DOHH2 (cell line): Measurements from ENCODE around the gene MXD3.

ENCODE experiments used
- EZH2phosphoT487 ChIP-seq: fragments of 200-600 bp; sonication (generic); IDR thresholded peaks from 2 replicates; pipeline ENCODE4 v1.6.1; 2017; ENCODE audit warnings: borderline replicate concordance, mild to moderate bottlenecking, antibody characterized with exemption, low read length, moderate library complexity, mixed read lengths
- TF ChIP-seq, protein P1 (sequence below): fragments of 200-600 bp; sonication (generic); IDR thresholded peaks from one replicate; pipeline ENCODE4 v1.5.1; 2014; ENCODE audit warnings: antibody characterized with exemption, mild to moderate bottlenecking, low read depth, low read length; ENCODE audit not compliant: poor library complexity, severe bottlenecking

DNA sequence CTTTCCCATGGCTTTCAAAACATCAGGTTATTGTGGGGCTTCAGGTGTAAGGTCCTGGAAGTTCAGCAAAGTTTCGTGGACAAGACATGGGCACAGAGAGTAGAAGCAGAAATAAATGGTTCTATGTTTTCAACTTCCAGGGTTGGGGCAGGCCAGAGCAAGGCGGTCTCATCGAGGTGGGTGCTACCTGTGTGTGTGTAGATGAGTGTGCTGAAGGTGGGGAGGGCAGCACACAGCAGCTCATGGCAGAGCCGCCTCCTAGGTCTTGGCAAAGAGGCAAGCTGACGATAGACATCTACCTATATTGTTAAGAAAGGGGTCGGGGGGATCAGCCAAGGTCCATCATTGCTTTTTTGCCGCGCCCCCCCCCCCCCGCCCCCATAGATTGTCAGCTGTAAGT, 12.0 kb downstream of the MXD3 start:
- TF ChIP-seq EZH2phosphoT487: no peak
- TF ChIP-seq, protein P1, sequence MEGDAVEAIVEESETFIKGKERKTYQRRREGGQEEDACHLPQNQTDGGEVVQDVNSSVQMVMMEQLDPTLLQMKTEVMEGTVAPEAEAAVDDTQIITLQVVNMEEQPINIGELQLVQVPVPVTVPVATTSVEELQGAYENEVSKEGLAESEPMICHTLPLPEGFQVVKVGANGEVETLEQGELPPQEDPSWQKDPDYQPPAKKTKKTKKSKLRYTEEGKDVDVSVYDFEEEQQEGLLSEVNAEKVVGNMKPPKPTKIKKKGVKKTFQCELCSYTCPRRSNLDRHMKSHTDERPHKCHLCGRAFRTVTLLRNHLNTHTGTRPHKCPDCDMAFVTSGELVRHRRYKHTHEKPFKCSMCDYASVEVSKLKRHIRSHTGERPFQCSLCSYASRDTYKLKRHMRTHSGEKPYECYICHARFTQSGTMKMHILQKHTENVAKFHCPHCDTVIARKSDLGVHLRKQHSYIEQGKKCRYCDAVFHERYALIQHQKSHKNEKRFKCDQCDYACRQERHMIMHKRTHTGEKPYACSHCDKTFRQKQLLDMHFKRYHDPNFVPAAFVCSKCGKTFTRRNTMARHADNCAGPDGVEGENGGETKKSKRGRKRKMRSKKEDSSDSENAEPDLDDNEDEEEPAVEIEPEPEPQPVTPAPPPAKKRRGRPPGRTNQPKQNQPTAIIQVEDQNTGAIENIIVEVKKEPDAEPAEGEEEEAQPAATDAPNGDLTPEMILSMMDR: no peak
